ENCODE results near the gene MAPK14.

DNA sequence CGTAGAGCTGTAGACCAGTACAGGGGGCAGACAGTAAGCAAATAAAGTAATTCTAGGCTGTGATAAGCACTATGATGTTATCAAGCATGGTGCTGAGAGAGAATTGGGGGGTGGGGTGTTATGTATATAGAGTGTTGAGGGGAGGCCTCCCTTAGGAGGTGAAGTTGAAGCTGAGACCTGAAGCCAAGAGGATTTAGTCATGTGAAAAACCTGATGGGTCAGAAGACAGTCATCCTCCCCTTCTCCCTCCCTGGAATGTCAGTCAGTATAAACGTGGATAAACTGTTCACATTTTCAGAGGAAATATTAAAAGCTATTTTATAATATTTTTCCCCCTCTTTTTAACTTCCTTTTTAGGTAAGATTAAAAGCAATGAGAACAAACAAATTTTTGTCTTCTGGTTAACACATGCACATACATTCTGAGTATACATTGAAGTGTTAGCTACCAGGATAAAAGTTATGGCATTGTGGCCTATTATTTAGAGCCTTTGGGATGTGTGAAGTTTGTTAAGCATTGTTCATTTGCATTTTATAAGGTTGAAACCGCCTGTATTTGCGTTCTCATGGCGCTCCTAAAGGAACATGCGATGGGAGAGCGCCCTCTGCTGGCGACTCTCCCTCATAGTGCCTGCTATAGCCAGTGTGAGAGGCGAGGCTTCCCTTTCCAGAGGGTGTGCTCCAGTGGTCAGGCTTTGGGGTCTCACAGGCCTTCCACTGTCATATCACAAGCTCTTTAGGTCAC, 67.3 kb downstream of the MAPK14 start:
- TF ChIP-seq, protein P1, sequence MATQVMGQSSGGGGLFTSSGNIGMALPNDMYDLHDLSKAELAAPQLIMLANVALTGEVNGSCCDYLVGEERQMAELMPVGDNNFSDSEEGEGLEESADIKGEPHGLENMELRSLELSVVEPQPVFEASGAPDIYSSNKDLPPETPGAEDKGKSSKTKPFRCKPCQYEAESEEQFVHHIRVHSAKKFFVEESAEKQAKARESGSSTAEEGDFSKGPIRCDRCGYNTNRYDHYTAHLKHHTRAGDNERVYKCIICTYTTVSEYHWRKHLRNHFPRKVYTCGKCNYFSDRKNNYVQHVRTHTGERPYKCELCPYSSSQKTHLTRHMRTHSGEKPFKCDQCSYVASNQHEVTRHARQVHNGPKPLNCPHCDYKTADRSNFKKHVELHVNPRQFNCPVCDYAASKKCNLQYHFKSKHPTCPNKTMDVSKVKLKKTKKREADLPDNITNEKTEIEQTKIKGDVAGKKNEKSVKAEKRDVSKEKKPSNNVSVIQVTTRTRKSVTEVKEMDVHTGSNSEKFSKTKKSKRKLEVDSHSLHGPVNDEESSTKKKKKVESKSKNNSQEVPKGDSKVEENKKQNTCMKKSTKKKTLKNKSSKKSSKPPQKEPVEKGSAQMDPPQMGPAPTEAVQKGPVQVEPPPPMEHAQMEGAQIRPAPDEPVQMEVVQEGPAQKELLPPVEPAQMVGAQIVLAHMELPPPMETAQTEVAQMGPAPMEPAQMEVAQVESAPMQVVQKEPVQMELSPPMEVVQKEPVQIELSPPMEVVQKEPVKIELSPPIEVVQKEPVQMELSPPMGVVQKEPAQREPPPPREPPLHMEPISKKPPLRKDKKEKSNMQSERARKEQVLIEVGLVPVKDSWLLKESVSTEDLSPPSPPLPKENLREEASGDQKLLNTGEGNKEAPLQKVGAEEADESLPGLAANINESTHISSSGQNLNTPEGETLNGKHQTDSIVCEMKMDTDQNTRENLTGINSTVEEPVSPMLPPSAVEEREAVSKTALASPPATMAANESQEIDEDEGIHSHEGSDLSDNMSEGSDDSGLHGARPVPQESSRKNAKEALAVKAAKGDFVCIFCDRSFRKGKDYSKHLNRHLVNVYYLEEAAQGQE (IDR thresholded peaks at IDR 0.05; ENCODE audit: insufficient replicate concordance, low read depth) = no peak
- TF ChIP-seq, protein P2, sequence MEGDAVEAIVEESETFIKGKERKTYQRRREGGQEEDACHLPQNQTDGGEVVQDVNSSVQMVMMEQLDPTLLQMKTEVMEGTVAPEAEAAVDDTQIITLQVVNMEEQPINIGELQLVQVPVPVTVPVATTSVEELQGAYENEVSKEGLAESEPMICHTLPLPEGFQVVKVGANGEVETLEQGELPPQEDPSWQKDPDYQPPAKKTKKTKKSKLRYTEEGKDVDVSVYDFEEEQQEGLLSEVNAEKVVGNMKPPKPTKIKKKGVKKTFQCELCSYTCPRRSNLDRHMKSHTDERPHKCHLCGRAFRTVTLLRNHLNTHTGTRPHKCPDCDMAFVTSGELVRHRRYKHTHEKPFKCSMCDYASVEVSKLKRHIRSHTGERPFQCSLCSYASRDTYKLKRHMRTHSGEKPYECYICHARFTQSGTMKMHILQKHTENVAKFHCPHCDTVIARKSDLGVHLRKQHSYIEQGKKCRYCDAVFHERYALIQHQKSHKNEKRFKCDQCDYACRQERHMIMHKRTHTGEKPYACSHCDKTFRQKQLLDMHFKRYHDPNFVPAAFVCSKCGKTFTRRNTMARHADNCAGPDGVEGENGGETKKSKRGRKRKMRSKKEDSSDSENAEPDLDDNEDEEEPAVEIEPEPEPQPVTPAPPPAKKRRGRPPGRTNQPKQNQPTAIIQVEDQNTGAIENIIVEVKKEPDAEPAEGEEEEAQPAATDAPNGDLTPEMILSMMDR (IDR thresholded peaks at IDR 0.05; ENCODE audit: insufficient read depth, low read length) = peak; percentile 80
- no peak for TF ChIP-seq POLR2AphosphoS5 (IDR thresholded peaks at IDR 0.05; ENCODE audit: low read depth)
